Measurements from ENCODE around the gene FGFR1OP2. TPM values are rescaled to one million over a fixed set of nuclear protein-coding genes. Genes with fewer than 3 reads are reported as not detected.

Gene FGFR1OP2
- total and polyA plus RNA-seq, 7 donors, result 19.2 to 117 (median 65.2) TPM

DNA sequence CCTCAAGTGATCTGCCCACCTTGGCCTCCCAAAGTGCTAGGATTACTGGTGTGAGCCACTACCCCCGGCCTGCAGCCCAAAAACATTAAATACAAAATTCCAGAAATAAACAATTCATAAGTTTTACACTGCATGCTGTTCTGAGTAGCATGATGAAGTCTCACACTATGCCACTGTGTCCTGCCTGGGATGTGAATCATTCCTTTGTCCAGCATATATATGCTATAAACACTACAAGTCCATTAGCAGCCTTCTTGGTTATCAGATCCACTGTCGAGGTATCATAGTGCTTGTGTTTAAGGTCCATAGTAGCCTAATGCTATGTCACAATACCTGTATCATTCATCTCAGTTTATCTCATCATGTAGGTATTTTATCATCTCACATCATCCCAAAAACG, 16.4 kb upstream of the FGFR1OP2 start:
- WGBS, 2 donors, result 88 to 93% methylated on average over 3 of the region's 3 CpGs

DNA sequence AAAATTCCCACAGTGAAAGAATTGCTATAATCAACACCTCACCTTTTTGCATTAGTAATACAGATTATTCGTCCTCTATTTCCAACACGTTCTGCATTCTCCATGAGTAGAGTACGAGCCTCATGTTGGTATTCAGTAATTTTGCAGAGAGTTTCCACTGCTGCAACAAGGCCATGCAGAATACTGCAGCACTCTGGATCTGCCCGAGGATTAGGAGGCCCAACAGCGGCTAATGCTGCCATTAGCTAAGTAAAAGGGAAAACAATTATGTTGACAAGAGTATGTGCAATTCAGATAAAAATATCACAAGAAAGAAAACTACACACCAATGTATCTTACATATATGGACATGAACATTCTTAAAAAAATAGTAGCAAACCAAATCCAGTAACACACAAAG, 9.6 kb upstream of the FGFR1OP2 start:
- H3K27ac ChIP-seq, result no peak overlapping the region
- peaks cover 0 to 74% (median 8%) of the 10 kb centered on the region in 4 donors for H3K36me3 ChIP-seq
- H3K4me3 ChIP-seq, result no peak overlapping the region
- TF ChIP-seq, protein P1, sequence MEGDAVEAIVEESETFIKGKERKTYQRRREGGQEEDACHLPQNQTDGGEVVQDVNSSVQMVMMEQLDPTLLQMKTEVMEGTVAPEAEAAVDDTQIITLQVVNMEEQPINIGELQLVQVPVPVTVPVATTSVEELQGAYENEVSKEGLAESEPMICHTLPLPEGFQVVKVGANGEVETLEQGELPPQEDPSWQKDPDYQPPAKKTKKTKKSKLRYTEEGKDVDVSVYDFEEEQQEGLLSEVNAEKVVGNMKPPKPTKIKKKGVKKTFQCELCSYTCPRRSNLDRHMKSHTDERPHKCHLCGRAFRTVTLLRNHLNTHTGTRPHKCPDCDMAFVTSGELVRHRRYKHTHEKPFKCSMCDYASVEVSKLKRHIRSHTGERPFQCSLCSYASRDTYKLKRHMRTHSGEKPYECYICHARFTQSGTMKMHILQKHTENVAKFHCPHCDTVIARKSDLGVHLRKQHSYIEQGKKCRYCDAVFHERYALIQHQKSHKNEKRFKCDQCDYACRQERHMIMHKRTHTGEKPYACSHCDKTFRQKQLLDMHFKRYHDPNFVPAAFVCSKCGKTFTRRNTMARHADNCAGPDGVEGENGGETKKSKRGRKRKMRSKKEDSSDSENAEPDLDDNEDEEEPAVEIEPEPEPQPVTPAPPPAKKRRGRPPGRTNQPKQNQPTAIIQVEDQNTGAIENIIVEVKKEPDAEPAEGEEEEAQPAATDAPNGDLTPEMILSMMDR (IDR thresholded peaks at IDR 0.05), result no peak
- no peak for TF ChIP-seq POLR2A (IDR thresholded peaks at IDR 0.05)
- no peak for TF ChIP-seq EP300 (IDR thresholded peaks at IDR 0.05)
- no peak for TF ChIP-seq POLR2AphosphoS5 (IDR thresholded peaks at IDR 0.05)
- no peaks in the 10 kb centered on the region for H3K27me3 ChIP-seq
- no peaks in the 10 kb centered on the region for H3K9me3 ChIP-seq
- no peaks in the 10 kb centered on the region for H3K4me1 ChIP-seq
- WGBS, 2 donors, result 96% methylated on average over 5 of the region's 5 CpGs
- DNase-seq, result no peak
- intact Hi-C loops (cut with DNase I), result no loop called here

More for the DNA sequence above, 16.4 kb upstream of the FGFR1OP2 start:
- H3K4me1 ChIP-seq, result no peaks in the 10 kb centered on the region
- intact Hi-C loops (cut with DNase I), result no loop called here
- H3K27ac ChIP-seq, result no peak overlapping the region
- H3K4me3 ChIP-seq, result no peak overlapping the region
- DNase-seq, result no peak
- TF ChIP-seq, protein P1 (IDR thresholded peaks at IDR 0.05), result no peak
- TF ChIP-seq POLR2A (IDR thresholded peaks at IDR 0.05), result no peak
- H3K9me3 ChIP-seq, result no peaks in the 10 kb centered on the region
- H3K27me3 ChIP-seq, result no peaks in the 10 kb centered on the region
- peaks cover 7 to 79% (median 14%) of the 10 kb centered on the region in 4 donors for H3K36me3 ChIP-seq

DNA sequence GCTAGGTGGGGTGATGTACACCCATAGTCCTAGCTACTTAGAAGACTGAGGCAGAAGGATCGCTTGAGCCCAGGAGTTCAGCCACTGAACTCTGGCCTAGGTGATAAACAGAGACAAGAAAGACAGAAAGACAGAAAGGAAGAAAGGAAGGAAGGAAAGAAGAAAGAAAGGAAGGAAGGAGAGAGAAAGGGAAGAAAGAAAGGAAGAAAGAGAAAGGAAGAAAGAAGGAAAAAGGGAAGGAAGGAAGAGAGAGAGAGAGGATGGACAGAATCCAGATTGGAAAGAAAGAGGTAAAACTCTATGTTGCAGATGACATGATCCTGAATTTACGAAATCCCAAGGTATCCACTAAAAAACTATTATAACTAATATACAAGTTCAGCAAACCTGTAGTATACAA, 8.7 kb upstream of the FGFR1OP2 start:
- H3K36me3 ChIP-seq, result peaks cover 0 to 65% (median 8%) of the 10 kb centered on the region in 4 donors
- intact Hi-C loops (cut with DNase I), result no loop called here
- H3K4me1 ChIP-seq, result no peaks in the 10 kb centered on the region
- DNase-seq, result no peak
- H3K27me3 ChIP-seq, result no peaks in the 10 kb centered on the region
- H3K9me3 ChIP-seq, result no peaks in the 10 kb centered on the region
- H3K4me3 ChIP-seq, result no peak overlapping the region
- TF ChIP-seq, protein P1 (IDR thresholded peaks at IDR 0.05), result no peak
- TF ChIP-seq POLR2A (IDR thresholded peaks at IDR 0.05) (no peak), EP300 (IDR thresholded peaks at IDR 0.05) (no peak), POLR2AphosphoS5 (IDR thresholded peaks at IDR 0.05) (no peak)
- no peak overlapping the region for H3K27ac ChIP-seq
- WGBS, 2 donors, result 95 to 96% methylated on average over 2 of the region's 2 CpGs

DNA sequence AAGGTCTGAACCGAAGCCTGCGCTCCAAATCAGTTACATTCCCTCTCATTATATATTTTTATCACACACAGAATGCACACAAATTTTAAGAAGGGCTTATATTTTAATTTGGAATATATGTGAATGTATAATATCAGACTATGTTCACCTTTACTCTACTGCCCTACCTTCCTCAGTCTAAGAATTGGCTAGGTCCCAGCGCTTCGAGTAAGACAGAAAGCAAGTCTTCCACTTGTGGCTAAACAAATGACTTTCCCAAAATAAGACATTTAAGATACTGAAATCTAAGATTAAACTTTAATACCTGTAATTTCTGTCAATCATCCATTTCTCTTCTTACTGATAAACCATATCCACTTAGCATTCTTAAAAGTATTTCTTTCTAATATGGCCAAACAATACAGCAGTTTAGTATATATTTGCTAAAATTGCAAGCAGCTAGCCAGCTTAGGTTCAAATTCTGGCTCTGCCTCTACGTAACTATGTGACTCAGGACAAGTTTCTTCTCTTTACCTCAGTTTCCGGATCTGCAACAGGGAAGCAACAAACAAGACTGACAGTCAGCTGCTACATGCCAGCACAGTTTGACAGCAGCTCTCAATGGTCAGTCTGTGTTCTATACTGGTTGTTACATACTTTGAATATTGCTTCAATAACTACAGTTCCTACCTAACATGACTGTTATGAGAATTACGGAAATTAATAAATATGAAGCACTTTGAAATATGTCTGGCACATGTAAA, 2.5 kb upstream of the FGFR1OP2 start:
- Histone ChIP-seq H3K4me3 (no peak overlapping the region), H3K27me3 (no peaks in the 10 kb centered on the region), H3K36me3 (peaks cover 0 to 13% (median 0%) of the 10 kb centered on the region in 4 donors), H3K4me1 (peaks cover 0 to 40% (median 37%) of the 10 kb centered on the region in 4 donors), H3K9me3 (no peaks in the 10 kb centered on the region), H3K27ac (peak overlapping the region in 2 of 4 donors; percentile 94 to 98)
- WGBS, 2 donors, result 62 to 65% methylated on average over 7 of the region's 7 CpGs
- TF ChIP-seq, protein P1 (IDR thresholded peaks at IDR 0.05), result no peak
- TF ChIP-seq POLR2A (IDR thresholded peaks at IDR 0.05) (no peak), POLR2AphosphoS5 (IDR thresholded peaks at IDR 0.05) (no peak), EP300 (IDR thresholded peaks at IDR 0.05) (no peak)
- no peak for DNase-seq
- intact Hi-C loops (cut with DNase I), result loop anchor here (2.0 to 10.0 kb wide), 4 partner anchors 81 to 371 kb away; no protein-coding TSS in a partner anchor
